ENCODE measurements around the gene STYXL2.

Gene STYXL2

GRCh38 chr1:167093846-167094516 lies at the start of gene STYXL2:
STYXL2 (plus strand) TSS chr1:167094075; CDS start chr1:167094850, 775 bp downstream.
- DNase-seq: no peak

- DNase-seq: no peak
Observed at GRCh38 chr1:167051907-167052306, 42.0 kb upstream of the STYXL2 start.

- DNase-seq: no peak
Observed at GRCh38 chr1:167052389-167052788, 41.5 kb upstream of the STYXL2 start.

GRCh38 chr1:167054531-167054930 lies 39.3 kb upstream of the STYXL2 start:
- DNase-seq: no peak

GRCh38 chr1:167054946-167055630 lies 38.8 kb upstream of the STYXL2 start:
- DNase-seq: no peak

- peak in 1 of 2 experiments; percentile 42 for DNase-seq
Observed at GRCh38 chr1:167056529-167057231, 37.2 kb upstream of the STYXL2 start.

GRCh38 chr1:167057241-167057688 lies 36.6 kb upstream of the STYXL2 start:
- DNase-seq: peak; percentile 42 to 66

GRCh38 chr1:167059045-167059808 lies 34.6 kb upstream of the STYXL2 start:
- peak; percentile 26 to 34 for DNase-seq

- DNase-seq: no peak
Observed at GRCh38 chr1:167059809-167060107, 34.1 kb upstream of the STYXL2 start.

- DNase-seq: no peak
Observed at GRCh38 chr1:167060141-167061072, 33.5 kb upstream of the STYXL2 start.

GRCh38 chr1:167061073-167061464 lies 32.8 kb upstream of the STYXL2 start:
- DNase-seq: no peak

- no peak for DNase-seq
Observed at GRCh38 chr1:167064621-167065020, 29.3 kb upstream of the STYXL2 start.

GRCh38 chr1:167065471-167065870 lies 28.4 kb upstream of the STYXL2 start:
- DNase-seq: no peak

- DNase-seq: peak; percentile 21 to 60
Observed at GRCh38 chr1:167066333-167067122, 27.3 kb upstream of the STYXL2 start.

GRCh38 chr1:167067904-167068303 lies 26.0 kb upstream of the STYXL2 start:
- DNase-seq: no peak

GRCh38 chr1:167068761-167069160 lies 25.1 kb upstream of the STYXL2 start:
- no peak for DNase-seq

- DNase-seq: no peak
Observed at GRCh38 chr1:167071286-167071685, 22.6 kb upstream of the STYXL2 start.

- DNase-seq: no peak
Observed at GRCh38 chr1:167076136-167076710, 17.7 kb upstream of the STYXL2 start.

- DNase-seq: no peak
Observed at GRCh38 chr1:167077128-167077867, 16.6 kb upstream of the STYXL2 start.

GRCh38 chr1:167077868-167078210 lies 16.0 kb upstream of the STYXL2 start:
- no peak for DNase-seq

Measured in NCI-H1930 (cell line).